Measurements from ENCODE around the gene FAAH.

The FAAH gene

GRCh38 chr1:46423574-46424240 lies 29.6 kb downstream of the FAAH start:
- DNase-seq: no peak

- DNase-seq: no peak
Measured at GRCh38 chr1:46424730-46425129, 30.6 kb downstream of the FAAH start.

GRCh38 chr1:46425726-46426125 lies 31.6 kb downstream of the FAAH start:
- DNase-seq: no peak

GRCh38 chr1:46427541-46427940 lies 33.4 kb downstream of the FAAH start:
- no peak for DNase-seq

- DNase-seq: no peak
Measured at GRCh38 chr1:46429436-46429835, 35.3 kb downstream of the FAAH start.

GRCh38 chr1:46431695-46432094 lies 37.6 kb downstream of the FAAH start:
- DNase-seq: no peak

GRCh38 chr1:46432781-46433327 lies 38.7 kb downstream of the FAAH start:
- DNase-seq: no peak

GRCh38 chr1:46434358-46434757 lies 40.2 kb downstream of the FAAH start:
- DNase-seq: no peak

GRCh38 chr1:46436844-46437243 lies 42.7 kb downstream of the FAAH start:
- no peak for DNase-seq

GRCh38 chr1:46437723-46438122 lies 43.6 kb downstream of the FAAH start:
- DNase-seq: peak in 1 of 2 experiments; percentile 15

GRCh38 chr1:46438346-46438745 lies 44.2 kb downstream of the FAAH start:
- DNase-seq: no peak

- DNase-seq: no peak
Measured at GRCh38 chr1:46440478-46440877, 46.4 kb downstream of the FAAH start.

- DNase-seq: peak; percentile 51 to 55
Measured at GRCh38 chr1:46442317-46443161, 48.4 kb downstream of the FAAH start.

- no peak for DNase-seq
Measured at GRCh38 chr1:46444466-46444865, 50.3 kb downstream of the FAAH start.

GRCh38 chr1:46445773-46446256 lies 51.7 kb downstream of the FAAH start:
- DNase-seq: no peak

- peak; percentile 38 to 56 for DNase-seq
Measured at GRCh38 chr1:46446646-46447498, 52.8 kb downstream of the FAAH start.

GRCh38 chr1:46447499-46448108 lies 53.5 kb downstream of the FAAH start:
- no peak for DNase-seq

- DNase-seq: no peak
Measured at GRCh38 chr1:46448109-46448911, 54.2 kb downstream of the FAAH start.

GRCh38 chr1:46449223-46450159 lies 55.4 kb downstream of the FAAH start:
- DNase-seq: no peak

- DNase-seq: no peak
Measured at GRCh38 chr1:46450160-46450517, 56.0 kb downstream of the FAAH start.

Data from AML-193 (cell line).